GM18861 (cell line): ENCODE results near the gene ANKLE1.

Experiments
- ATAC-seq: cut with Tn5 transposase; IDR thresholded peaks from one replicate; pipeline ENCODE4 v1.9.1; 2021; ENCODE audit not compliant: unreplicated experiment

Gene ANKLE1

DNA sequence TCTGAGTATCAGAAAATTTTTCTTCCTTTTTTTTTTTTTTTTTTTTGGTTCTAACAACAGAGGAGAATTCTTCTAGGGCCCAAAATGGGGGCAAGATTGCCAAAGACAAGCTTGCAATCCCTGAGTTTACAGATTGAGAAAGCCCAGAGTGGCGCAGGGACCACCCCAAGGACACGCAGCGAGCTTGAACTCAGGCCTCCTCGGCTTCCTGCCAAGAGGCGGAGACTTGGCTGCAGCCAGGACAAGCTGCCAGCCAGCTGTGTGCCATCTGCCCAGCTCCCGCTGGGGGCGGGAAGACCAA, 23.5 kb downstream of the ANKLE1 start:
- ATAC-seq = no peak

DNA sequence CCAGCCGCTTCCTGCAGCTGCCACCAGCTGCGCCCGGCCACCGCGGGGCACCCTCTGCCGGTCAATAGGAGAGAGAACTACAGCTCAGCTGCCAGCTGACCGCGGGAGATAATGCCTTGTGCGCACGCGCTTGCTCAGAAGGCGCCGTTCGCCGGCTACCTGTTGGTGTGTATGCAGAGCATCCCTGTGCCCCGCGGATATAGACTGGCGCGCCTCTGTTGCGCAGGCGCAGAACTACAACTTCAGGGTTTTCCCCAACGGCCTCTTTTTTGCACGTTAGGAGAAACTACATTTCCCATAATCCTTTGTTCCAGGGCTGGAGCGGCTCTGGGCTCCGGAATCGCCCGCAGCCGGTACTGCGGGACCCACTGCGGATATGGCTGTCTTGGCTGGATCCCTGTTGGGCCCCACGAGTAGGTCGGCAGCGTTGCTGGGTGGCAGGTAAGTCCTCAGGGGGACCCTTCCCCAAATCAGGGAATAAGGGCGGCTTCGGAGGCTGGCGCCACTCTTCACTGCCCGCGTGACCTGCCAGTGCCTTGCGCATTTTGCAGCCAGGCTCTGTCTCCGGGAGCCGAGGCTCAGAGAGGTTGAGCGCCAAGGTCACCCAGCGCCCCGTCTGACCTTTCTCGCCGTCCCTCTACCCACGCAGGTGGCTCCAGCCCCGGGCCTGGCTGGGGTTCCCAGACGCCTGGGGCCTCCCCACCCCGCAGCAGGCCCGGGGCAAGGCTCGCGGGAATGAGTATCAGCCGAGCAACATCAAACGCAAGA, 24.0 kb downstream of the ANKLE1 start, which contains the start of gene MRPL34:
MRPL34 (plus strand) TSS at position 356 of the 768 bp plus-strand sequence; CDS start at position 377, 21 bp downstream.
- peak; percentile 79 for ATAC-seq

DNA sequence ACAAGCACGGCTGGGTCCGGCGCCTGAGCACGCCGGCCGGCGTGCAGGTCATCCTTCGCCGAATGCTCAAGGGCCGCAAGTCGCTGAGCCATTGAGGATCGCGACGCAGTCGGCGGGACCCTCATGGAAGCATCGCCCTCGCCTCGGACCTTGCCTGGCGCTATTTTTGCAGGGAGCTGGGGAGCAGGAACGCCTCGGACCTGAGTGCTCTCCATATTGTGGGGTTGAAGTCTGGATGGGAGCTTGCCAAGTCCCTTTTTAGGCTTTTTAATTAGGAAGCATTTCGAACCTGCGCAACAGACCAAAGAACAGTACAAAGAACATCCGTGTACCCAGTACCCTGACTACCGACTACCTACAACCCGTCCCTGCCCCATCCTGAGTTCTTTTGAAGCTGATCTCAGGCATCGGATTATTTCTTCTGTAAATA, 24.6 kb downstream of the ANKLE1 start:
- ATAC-seq = no peak

DNA sequence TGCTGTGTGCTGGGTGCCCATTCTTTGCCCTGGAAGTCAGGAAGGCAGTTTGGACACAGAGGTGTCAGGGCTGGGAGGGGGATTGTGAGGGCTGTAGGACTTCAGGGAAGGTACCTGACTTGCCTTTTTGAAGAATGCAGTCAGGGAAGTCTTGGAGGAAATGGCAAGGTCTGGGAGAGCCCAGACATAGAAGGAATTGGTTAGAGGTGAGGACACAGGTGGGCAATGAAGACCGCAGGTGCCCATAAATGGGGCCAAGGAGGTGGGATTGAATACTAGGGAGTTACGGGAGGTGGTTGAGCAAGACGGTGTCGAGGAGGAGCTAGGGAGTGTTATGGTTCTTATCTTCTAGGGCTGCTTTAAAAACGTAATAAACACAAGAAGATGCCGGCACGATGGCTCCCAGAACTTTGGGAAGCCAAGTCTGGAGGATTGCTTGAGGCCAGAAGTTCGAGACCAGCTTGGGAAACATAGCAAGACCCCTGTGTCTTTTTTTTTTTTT, 26.2 kb downstream of the ANKLE1 start:
- no peak for ATAC-seq

DNA sequence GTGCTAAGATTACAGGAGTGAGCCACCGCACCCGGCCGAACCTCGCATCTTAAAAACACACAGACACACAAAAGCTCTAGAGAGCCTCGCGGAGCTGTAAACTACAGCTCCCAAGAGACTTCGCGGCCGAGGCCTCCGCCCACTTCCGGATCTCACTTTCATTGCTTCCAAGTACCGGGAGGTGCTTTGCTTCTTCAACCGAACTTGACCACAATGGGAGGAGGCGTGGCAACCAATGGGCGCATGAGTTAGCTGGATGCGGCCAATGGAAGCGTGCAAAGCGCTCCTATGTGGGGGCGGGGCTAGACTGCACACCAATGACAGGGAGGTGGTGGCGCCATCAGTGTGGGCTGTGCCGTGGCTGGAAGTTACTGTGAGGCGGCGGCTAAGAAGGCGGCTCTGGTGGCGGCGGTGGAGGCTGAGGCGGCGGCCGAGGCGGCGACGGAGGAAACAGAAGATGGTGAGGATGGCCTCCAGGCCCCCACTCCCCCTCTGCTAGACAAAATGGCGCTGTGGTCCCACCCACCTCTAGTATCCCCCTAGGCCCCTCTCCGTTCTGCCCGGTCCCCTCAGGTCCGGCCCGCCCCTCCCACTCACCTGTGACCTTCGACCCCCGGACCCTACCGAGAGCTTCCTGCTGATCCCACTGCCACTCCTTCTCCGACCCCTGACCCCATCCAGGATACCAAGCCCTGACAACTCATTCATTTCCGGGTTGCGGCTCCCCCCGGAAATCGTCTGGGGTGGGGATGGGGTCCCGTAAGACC, 27.7 kb downstream of the ANKLE1 start, which contains the start of gene DDA1:
DDA1 (plus strand) TSS at position 366 of the 767 bp plus-strand sequence; CDS start at position 458, 92 bp downstream.
- peak; percentile 40 for ATAC-seq

DNA sequence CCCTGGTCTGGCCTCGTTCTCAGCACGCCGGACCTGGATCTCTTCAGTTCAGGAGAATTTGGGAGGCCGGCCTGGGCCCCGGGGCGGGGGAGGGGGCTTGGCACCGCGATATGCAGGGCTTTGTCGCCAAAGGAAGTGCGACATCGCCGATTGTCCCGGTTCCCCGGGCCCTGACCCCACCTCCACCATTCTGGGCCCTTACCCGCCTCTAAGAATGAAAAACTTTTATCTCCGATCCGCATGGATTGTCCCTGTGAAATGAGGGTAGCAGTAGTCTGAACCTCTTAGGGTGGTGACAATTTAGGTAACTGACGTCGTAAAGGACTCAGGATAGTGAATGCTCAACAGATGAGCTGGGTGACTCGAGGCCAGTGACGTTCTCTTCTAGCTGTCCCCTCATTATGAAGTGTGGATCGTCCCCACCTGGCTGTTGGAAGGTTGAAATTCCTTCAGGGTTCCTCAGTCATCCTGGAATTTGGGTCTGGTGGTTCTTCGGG, 28.3 kb downstream of the ANKLE1 start:
- no peak for ATAC-seq

DNA sequence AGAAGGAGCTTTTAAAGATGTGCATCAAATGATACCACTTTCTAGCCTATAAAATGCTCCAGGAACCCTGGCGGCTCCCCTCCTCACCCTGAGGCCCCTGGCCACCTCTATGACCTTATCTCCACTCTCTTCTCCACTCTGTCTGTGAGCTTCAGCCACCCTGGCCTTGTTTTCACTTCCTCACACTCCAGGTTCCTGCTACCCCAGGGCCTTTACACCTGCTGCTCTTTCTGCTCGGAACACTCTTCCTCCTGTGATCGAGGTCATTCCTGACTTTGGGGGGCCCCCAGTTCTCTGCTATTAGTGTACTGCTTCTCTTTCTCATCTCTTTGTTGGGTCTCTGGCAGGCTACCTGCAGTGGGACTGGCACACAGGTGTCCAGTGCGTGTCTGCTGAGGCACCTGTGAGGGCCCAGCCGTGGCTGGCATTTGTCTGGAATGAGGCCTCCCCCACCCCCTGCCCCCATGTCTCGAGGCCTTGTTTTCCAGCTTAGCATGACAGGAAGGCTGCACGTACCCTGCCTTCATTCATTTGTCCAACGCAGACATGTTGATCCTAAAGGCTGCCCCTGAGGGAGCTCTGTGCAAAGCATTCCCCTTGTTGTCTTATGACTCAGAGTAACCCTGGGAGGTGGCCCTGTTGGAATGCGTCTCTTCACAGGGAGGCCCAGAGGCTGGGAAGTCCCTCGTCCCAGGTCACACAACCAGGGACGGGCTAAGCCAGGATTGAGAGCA, 29.9 kb downstream of the ANKLE1 start:
- no peak for ATAC-seq

DNA sequence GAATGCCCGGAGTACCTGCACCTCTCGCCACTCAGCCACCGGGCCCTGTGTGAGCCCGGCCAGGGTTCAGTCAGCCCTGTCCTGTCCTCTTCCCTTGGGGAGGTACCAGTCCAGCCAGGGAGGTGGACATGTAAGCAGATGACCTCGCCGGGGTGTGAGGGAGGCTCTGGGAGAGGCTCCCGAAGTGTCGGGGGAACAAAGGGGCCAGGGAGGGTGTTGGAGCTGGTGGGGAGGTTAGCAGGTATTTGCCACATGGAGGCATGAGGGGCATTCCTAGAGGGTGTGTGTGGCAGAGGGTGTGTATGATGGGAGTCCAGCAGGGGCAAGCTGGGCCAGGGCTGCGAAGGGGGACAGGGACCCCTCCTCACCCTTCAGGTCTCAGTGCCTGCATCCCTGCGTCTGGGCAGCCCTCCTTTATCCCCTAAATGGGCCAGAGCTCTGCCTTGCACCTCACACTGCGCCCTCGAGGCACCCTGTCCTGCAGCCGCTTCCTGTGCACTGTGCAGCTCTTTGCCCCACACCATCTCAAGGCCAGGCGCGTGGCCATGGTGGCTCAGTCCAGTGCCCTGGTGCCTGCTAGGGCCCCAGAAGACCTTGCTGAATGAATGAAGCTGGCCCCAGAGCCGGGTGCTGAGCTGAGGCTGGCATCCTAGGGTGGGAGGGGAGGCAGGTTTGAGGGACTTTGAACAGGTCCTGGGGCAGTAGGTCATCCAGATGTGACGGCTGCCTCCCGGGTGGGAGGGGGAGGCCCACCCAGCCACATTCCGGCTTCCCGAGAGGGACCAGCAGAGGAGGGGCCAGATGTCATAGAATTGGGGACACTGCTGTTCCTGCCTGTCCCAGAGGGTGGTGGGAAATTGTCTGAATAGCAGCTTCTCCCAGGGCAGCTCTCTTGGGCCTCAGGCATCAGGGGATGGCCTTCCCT, 30.8 kb downstream of the ANKLE1 start:
- no peak for ATAC-seq

DNA sequence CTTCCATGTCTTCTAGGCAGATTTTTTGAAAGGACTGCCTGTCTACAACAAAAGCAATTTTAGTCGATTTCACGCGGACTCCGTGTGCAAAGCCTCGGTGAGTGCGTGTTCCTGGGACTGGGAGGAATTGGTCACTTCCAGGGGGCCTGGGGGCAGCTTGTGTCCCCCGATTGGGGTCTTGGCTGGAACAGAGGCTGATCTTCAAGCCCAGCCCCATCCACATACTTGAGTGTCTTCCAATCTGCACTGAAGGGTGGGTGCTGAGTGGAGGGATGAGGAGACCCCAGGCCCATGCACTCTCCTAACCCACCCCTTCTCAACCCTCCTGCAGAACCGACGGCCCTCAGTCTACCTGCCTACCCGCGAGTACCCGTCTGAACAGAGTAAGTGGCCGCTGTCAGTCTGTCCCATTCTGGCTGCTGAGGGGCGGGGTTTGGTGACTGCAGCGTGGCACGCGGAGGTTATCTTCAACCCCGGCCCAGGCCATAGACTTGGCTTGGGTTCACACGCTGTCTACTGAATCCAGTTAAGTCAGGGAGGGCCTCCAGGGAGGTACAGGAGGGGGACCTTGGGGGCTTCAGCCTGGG, 32.4 kb downstream of the ANKLE1 start:
- ATAC-seq = no peak

DNA sequence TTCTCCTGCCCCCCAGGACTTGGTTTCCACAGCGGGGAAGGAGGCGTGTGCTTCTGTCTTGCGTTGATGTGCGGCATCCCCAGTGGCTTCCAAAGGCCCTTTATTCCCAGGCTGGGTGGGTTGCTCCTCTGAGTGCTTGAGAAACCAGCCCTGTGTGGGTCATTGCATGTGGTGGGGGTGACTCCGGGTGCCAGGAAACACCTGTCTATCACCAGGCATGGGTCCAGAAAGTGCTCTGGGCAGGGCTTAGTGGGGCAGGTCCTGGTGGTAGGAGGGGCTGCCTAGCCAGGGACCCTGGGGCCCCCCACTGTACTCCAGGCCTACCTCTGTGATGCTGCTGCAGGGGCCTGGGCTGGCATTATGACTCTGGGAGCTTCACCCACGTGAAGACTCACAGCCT, 37.3 kb downstream of the ANKLE1 start:
- no peak for ATAC-seq

DNA sequence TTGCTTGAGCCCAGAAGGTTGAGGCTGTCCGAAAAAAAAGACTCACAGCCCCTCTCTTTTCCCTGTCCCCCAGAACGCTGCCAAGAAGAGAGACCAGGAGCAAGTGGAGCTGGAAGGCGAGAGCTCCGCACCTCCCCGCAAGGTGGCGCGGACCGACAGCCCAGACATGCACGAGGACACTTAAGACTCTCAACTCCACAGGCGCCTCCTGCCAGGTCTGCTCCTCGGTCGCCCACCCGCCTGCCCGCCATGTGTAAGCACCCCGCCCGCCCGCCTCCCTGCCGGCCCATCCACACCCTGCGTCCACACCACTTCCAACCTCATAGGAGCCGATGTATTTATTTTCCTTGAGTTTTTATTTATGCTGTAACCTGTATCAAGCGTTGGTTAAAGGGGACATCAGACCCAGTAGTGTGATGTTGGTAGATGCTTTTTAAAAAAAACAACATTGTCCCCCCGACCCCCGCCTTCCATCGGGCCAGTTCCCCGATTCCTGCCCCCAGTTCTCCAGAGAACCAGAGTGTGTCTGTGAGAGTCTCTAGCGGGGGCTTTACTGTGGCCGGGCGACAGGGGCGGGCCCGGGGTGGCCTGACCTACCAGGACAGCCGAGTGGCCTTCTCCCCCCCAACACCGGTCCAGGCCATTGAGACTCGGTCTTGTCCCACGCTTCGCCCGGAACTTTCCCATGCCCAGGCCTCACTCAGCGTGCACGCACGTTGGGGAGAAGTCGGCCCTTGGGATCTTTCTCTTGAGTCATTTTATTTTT, 38.0 kb downstream of the ANKLE1 start:
- no peak for ATAC-seq

DNA sequence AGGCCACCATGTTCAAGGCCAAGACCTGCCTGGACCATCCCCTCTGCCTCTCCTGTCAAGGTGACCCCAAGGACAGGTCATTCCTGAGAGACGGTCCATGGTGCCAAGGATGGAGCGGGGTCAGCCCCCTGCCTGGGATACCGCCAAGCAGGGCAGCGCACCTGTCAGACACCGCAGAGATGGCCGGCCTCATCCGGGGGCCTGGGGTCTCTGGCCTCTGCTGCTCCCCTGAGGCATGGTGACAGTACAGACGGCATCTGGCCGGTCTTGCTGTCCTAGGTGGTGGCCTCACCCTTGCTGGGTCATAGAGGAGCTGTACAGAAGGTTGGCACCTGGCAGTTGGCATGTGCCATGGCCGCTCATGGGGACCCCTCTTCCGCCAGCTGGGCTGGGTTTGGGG, 38.7 kb downstream of the ANKLE1 start:
- no peak for ATAC-seq

DNA sequence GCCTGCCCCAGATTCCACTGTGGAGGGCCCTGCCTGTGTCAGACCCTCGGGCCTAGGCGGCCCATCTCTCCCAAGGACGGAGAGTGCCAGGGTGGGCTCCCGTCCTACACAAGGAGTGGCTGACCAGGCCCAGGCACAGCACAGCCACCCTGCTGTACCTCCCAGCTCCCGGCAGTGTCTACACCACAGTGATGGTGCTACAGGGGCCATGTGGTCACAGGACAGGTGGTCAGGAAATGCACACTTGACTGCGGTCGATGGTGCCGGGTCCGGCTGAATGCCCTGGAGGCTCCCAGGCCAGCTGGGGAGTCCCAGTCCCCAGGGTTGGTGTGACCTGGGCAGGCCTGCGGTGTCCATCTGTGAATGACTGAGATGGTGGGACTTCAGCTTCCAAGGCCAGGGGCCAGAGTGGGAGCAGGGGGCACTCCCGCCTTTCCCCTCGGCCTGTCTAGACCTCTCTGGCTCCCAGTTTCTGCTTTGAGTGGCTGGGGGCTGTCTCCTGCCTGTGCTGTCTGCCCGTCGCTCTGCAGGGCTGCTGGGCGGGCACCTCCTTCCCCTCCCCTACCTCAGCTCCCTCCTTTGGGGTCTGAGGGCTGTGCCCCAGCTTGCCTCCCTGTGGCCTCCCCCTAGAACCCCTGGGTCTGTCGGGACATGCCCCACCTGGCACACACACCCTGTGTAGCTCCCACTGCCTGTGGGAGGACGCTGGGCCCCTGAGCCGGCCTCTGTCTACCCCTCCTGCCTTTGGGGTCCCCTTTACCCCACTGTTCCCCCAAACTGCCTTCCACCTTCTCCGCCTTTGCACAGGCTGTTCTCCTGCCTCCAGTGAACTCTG, 40.2 kb downstream of the ANKLE1 start:
- ATAC-seq = no peak

DNA sequence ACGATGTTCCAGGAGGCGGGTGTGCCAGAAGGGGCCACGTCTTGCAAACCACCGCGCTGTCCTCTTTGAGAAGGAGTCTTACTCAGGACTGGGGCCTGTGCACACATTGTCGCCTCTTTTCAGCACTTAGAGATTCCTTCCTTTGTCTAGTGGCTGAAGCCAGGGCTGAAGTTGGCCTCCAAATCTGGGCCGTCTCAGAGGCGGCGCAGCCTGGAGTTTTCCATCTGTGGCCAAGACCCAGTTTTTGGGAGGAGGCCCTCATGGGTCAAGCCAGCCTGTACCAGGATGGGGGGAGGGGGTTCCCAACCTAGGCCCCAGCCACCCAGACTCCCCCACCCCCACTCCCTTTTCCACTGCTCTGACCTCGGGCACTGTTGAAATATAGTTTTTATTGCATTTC, 41.2 kb downstream of the ANKLE1 start:
- ATAC-seq = no peak

DNA sequence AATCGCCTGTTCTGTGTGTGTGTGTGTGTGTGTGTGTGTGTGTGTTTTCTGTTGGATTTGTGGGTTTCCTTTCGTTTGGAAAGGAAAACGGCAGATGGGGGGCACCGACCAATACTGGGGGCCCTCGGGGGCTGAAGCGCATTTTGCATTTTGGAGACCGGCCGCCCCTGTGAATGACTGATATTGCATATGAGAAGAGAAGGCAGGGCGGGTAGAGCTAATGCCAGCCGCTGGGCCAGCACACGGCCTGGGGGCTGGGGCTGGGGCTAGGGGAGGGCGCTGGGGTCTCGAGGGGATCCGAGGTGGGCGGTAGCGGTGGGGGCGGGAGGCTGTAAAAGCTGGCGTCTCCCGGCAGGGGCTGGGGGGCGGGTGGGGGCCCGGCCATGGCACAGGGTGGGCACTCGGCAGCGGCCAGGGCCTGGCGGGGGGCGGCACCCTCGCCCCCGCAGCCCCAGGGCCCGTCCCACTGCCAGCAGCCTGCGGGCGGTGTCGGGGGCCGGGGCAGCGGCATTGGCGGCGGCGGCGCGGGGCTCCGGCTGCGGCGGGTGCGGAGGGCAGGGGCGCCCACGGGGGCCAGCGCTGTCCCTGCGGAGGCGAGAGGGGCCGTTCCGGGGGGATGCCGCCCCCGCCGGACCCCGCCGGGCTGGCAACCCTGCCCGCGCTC, 41.7 kb downstream of the ANKLE1 start:
- ATAC-seq = no peak

DNA sequence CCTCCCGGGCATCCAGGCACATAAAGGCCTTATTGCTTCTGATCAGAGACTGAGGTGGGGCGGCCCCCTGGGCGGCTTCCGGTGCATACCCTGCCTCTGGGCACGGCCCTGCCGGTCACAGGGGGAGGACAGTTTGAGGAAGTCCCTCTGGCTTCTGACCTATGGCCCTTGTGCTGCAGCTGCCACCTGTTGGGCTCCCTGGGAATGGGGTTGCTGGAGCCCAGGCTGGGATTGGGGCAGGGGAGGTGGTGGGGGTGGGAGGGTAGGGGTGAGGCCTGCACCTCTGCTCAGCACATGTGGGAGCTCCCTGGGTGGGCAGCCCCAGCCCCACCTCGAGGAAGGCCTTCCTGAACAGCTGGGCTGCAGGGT, 42.2 kb downstream of the ANKLE1 start:
- ATAC-seq = no peak

DNA sequence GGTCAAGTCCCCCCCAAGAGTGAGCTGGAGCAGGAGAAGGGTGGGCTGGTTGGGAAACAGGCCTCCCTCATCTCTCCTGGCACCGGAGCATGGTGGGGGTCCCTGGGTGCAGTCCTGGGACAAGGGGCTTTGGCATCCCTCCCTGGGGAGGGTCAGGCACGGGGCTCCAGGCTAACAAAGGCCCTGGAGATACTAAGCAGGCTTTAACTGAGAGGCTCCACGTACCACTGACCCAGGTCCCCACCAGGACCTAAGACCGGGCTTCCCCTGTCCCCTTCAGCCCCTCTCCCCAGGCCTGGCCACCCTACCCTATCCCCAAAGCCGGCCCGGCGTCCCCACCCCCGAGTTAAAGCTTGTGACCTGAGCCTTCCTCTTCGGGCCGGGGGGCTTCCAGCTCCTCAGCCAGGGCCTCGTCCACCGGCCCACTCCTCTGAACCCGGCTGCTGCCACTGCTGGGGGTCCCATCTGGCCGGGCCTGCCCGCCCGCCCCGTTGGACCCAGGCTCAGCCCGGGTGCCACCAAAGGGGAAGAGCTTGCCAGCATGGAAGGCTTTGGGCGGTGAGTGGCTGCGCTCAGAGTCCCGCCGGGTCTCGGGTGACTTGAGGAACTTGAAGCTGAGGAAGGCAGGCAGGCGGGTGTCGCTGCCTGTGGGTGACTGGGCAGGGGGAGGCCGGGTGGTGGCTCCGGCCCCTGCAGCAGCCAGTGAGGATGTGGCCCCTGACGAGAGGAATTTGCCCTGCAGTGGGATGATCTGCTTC, 42.8 kb downstream of the ANKLE1 start:
- no peak for ATAC-seq
